AG04449 (cell line): ENCODE measurements around the gene FAM20C.
A peak's percentile ranks its signal among the peaks of the same experiment; 100 is the strongest.

Source experiments
- CTCF ChIA-PET: fragments of 350-600 bp; formaldehyde crosslinking; extraction: SDS; loops from one replicate; lab custom pipeline; 2021; ENCODE audit warnings: antibody characterized with exemption; lab: Yijun Ruan, JAX
- POLR2A ChIA-PET: fragments of 400-600, 350-600 bp; formaldehyde crosslinking; extraction: SDS; loops from one replicate; lab custom pipeline; 2020; ENCODE audit warnings: antibody characterized with exemption, inconsistent platforms; lab: Yijun Ruan, JAX
- DNase-seq: peaks from one replicate; pipeline ENCODE4 v3.0.0-alpha.2; 2010; ENCODE audit warnings: low read depth, low spot score
- H3K4me3 ChIP-seq: 2 replicates; pipeline ENCODE4 v1.5.1; 2011; ENCODE audit warnings: low read depth, mild to moderate bottlenecking, control low read depth, low read length
- CTCF ChIP-seq: IDR thresholded peaks from one replicate; pipeline ENCODE4 v1.5.1; 2011; ENCODE audit warnings: mild to moderate bottlenecking, moderate library complexity, low read length, control low read depth, inconsistent platforms; ENCODE audit not compliant: insufficient read depth; ENCODE audit errors: missing control alignments

FAM20C gene

GRCh38 chr7:226281-226895 lies 34.0 kb downstream of the FAM20C start:
- H3K4me3 ChIP-seq, result no peak overlapping the region
- POLR2A ChIA-PET, result no interaction called here
- TF ChIP-seq CTCF, result no peak
- no peak for DNase-seq
- CTCF ChIA-PET, result no interaction called here

DNA sequence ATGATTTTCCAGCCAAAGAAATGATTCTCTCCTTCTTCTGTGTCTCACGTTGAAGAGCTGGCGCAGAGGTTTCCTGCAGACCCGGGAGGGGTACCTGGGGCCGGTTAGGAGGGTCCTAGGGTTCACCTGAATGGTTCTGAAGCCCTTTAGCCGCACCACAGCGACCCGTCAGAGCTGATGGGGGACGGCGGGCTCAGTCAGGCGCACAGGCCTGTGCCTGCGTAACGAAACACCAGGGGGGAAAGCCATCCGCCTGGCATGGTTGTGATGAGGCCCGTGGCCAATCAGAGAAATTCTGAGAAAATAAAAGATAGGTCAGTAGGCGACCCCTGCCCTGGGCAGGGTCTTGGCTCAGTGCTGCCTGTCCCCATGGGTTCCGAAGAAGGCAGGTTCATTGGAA lies 35.6 kb downstream of the FAM20C start:
- POLR2A ChIA-PET, result no interaction called here
- CTCF ChIA-PET, result no interaction called here
- DNase-seq, result no peak
- H3K4me3 ChIP-seq, result no peak overlapping the region
- TF ChIP-seq CTCF, result no peak

- no peak for DNase-seq
- CTCF ChIA-PET, result interaction anchor here (0.6 to 1.7 kb wide), 2 partner anchors 8 to 164 kb away, joined by 3 to 5 read pairs; no protein-coding TSS in a partner anchor
- H3K4me3 ChIP-seq, result no peak overlapping the region
- POLR2A ChIA-PET, result no interaction called here
- TF ChIP-seq CTCF, result no peak
Observed at GRCh38 chr7:228610-229009, 36.2 kb downstream of the FAM20C start.

DNA sequence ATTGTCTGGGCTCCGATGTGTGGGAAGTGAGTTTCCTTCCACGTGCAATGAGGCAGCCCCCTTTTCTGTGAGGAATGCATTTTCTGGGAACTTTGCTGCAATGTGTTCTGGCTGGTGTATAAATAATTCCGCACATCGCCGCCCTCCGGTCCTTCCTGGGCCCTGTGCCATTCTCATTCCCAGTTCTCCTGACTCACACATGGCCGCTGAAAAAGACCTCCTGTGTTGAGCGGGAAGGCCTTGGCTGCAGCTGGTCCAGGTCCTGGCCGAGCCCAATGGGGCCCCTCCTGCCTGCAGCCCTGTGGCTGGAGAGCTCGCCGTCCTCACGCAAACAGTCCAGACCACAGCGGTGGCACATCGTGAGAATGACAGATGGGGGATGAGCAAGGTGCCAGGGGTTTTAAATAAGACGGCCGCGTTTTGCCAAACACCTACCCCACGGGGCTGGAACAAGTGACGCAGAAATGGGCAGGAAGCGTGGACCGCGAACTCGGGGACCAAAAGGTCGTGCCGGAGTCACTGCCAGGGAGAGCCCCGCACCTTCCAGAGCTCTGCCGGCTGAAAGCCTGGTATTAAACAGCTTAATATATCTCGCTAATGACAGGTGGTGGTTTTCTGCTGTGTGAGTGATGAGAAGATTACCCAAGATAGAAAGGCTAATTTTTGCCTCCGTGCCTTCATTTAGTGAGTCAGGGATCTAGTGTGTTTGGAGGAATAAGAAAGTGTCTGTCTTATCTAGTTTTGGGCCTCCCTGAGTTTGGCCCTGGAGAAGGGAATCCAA lies 37.0 kb downstream of the FAM20C start:
- TF ChIP-seq CTCF, result no peak
- POLR2A ChIA-PET, result no interaction called here
- peak; percentile 33 for DNase-seq
- CTCF ChIA-PET, result interaction anchor here (1.7 kb wide), 1 partner anchor 9 kb away, joined by 5 read pairs; no protein-coding TSS in a partner anchor
- no peak overlapping the region for H3K4me3 ChIP-seq

- ChIA-PET CTCF (no interaction called here), POLR2A (no interaction called here)
- H3K4me3 ChIP-seq, result no peak overlapping the region
- no peak for TF ChIP-seq CTCF
- no peak for DNase-seq
Observed at GRCh38 chr7:230274-230673, 37.9 kb downstream of the FAM20C start.
